ENCODE measurements around the gene ACIN1. TPM values are rescaled to one million over a fixed set of nuclear protein-coding genes. Genes with fewer than 3 reads are reported as not detected.

Gene ACIN1
- total RNA-seq, 4 donors from 2014 or later: 78.7 to 217 (median 103) TPM

- Histone ChIP-seq H3K4me3 (no peak within 1 kb of the TSS), H3K36me3 (no peaks in the 10 kb centered on the region), H3K9me3 (no peaks in the 10 kb centered on the region), H3K4me1 (peaks cover 18% of the 10 kb centered on the region), H3K27me3 (no peaks in the 10 kb centered on the region), H3K27ac (no peak within 1 kb of the TSS)
- TF ChIP-seq POLR2A (IDR thresholded peaks at IDR 0.05) (no peak), POLR2AphosphoS5 (IDR thresholded peaks at IDR 0.05) (no peak), CTCF (IDR thresholded peaks at IDR 0.05) (no peak), EP300 (IDR thresholded peaks at IDR 0.05) (no peak)
- no peak for DNase-seq (ENCODE audit: low spot score in 2 of 2)
- 75% methylated on average over 19 of the region's 32 CpGs for WGBS
Observed at GRCh38 chr14:23118506-23119362, 23.8 kb upstream of the ACIN1 start, which contains the start of gene CEBPE. Gene CEBPE, minus strand, starts transcription at chr14:23119255. Its CDS starts 164 bp downstream, at chr14:23119091.

- Histone ChIP-seq H3K27ac (no peak overlapping the region), H3K4me1 (peaks cover 12% of the 10 kb centered on the region), H3K27me3 (peaks cover 9% of the 10 kb centered on the region), H3K4me3 (no peak overlapping the region), H3K9me3 (no peaks in the 10 kb centered on the region), H3K36me3 (no peaks in the 10 kb centered on the region)
- no peak for TF ChIP-seq EP300 (IDR thresholded peaks at IDR 0.05)
- no peak for TF ChIP-seq CTCF (IDR thresholded peaks at IDR 0.05)
- no peak for TF ChIP-seq POLR2A (IDR thresholded peaks at IDR 0.05)
- TF ChIP-seq POLR2AphosphoS5 (IDR thresholded peaks at IDR 0.05): no peak
- DNase-seq (ENCODE audit: low spot score in 2 of 2): no peak
- 92% methylated on average over 32 of the region's 32 CpGs for WGBS
Observed at GRCh38 chr14:23117371-23118020, 22.6 kb upstream of the ACIN1 start.

GRCh38 chr14:23115918-23116317, 21.0 kb upstream of the ACIN1 start:
- Histone ChIP-seq H3K36me3 (no peaks in the 10 kb centered on the region), H3K4me1 (peaks cover 3% of the 10 kb centered on the region), H3K27me3 (peaks cover 25% of the 10 kb centered on the region), H3K9me3 (no peaks in the 10 kb centered on the region), H3K27ac (no peak overlapping the region), H3K4me3 (no peak overlapping the region)
- 91% methylated on average over 5 of the region's 5 CpGs for WGBS
- no peak for DNase-seq (ENCODE audit: low spot score in 2 of 2)
- TF ChIP-seq POLR2A (IDR thresholded peaks at IDR 0.05) (no peak), POLR2AphosphoS5 (IDR thresholded peaks at IDR 0.05) (no peak), EP300 (IDR thresholded peaks at IDR 0.05) (no peak), CTCF (IDR thresholded peaks at IDR 0.05) (no peak)

- Histone ChIP-seq H3K9me3 (no peaks in the 10 kb centered on the region), H3K27me3 (peaks cover 32% of the 10 kb centered on the region), H3K4me3 (no peak overlapping the region), H3K4me1 (peaks cover 3% of the 10 kb centered on the region), H3K36me3 (no peaks in the 10 kb centered on the region), H3K27ac (no peak overlapping the region)
- no peak for DNase-seq (ENCODE audit: low spot score in 2 of 2)
- no peak for TF ChIP-seq POLR2A (IDR thresholded peaks at IDR 0.05)
- no peak for TF ChIP-seq CTCF (IDR thresholded peaks at IDR 0.05)
- no peak for TF ChIP-seq POLR2AphosphoS5 (IDR thresholded peaks at IDR 0.05)
- no peak for TF ChIP-seq EP300 (IDR thresholded peaks at IDR 0.05)
- 58% methylated on average over 10 of the region's 10 CpGs for WGBS
Observed at GRCh38 chr14:23115039-23115731, 20.2 kb upstream of the ACIN1 start.

GRCh38 chr14:23114669-23115038, 19.7 kb upstream of the ACIN1 start:
- H3K4me3 ChIP-seq: no peak overlapping the region
- TF ChIP-seq POLR2A (IDR thresholded peaks at IDR 0.05) (no peak), POLR2AphosphoS5 (IDR thresholded peaks at IDR 0.05) (no peak), CTCF (IDR thresholded peaks at IDR 0.05) (no peak), EP300 (IDR thresholded peaks at IDR 0.05) (no peak)
- H3K9me3 ChIP-seq: no peaks in the 10 kb centered on the region
- no peak for DNase-seq (ENCODE audit: low spot score in 2 of 2)
- peaks cover 34% of the 10 kb centered on the region for H3K27me3 ChIP-seq
- H3K27ac ChIP-seq: no peak overlapping the region
- no peaks in the 10 kb centered on the region for H3K36me3 ChIP-seq
- WGBS: 74% methylated on average over 4 of the region's 4 CpGs
- peaks cover 3% of the 10 kb centered on the region for H3K4me1 ChIP-seq
